Endodermal cell (in vitro differentiated cells): ENCODE data around the gene ZNF331. TPM values are rescaled to one million over a fixed set of nuclear protein-coding genes. Genes with fewer than 3 reads are reported as not detected.

ENCODE experiments used
- DNase-seq: peaks from one replicate; pipeline ENCODE4 v3.0.0-alpha.2; 2017
- H3K27ac ChIP-seq: 2 replicates; pipeline ENCODE4 v1.5.1; 2013; ENCODE audit warnings: mild to moderate bottlenecking, low read depth, low read length, moderate library complexity
- H3K27me3 ChIP-seq: 2 replicates; pipeline ENCODE4 v1.6.1; 2013; ENCODE audit warnings: mild to moderate bottlenecking, low read length, moderate library complexity; ENCODE audit not compliant: insufficient read depth, control insufficient read depth, poor library complexity, severe bottlenecking
- H3K36me3 ChIP-seq: 2 replicates; pipeline ENCODE4 v1.7.0; 2013; ENCODE audit warnings: mild to moderate bottlenecking, low read length, moderate library complexity; ENCODE audit not compliant: control insufficient read depth, insufficient read depth
- H3K4me1 ChIP-seq: one replicate; pipeline ENCODE4 v1.7.0; 2013; ENCODE audit warnings: low read length; ENCODE audit not compliant: control insufficient read depth, insufficient read depth
- H3K4me3 ChIP-seq: 2 replicates; pipeline ENCODE4 v1.5.1; 2013; ENCODE audit warnings: mild to moderate bottlenecking, low read length, moderate library complexity
- H3K9ac ChIP-seq: 2 replicates; pipeline ENCODE4 v1.6.1; 2013; ENCODE audit warnings: mild to moderate bottlenecking, low read length, moderate library complexity; ENCODE audit not compliant: poor library complexity, severe bottlenecking; ENCODE audit errors: extremely low read depth
- H3K9me3 ChIP-seq: 2 replicates; pipeline ENCODE4 v1.6.1; 2013; ENCODE audit warnings: mild to moderate bottlenecking, low read length, moderate library complexity; ENCODE audit not compliant: control insufficient read depth
- H3K27ac Mint-ChIP-seq: 2 replicates; pipeline ENCODE4 v1.8.0; 2020; ENCODE audit warnings: mixed read lengths
- H3K27me3 Mint-ChIP-seq: 2 replicates; pipeline ENCODE4 v1.8.0; 2021; ENCODE audit warnings: mild to moderate bottlenecking, mixed read lengths; ENCODE audit not compliant: insufficient read depth
- H3K36me3 Mint-ChIP-seq: 2 replicates; pipeline ENCODE4 v1.8.0; 2020; ENCODE audit warnings: low read depth, mixed read lengths
- H3K4me1 Mint-ChIP-seq: 2 replicates; pipeline ENCODE4 v1.8.0; 2020; ENCODE audit warnings: mixed read lengths
- H3K4me3 Mint-ChIP-seq: 2 replicates; pipeline ENCODE4 v1.8.0; 2020; ENCODE audit warnings: mild to moderate bottlenecking, moderate library complexity, mixed read lengths
- H3K9me3 Mint-ChIP-seq: 2 replicates; pipeline ENCODE4 v1.8.0; 2020; ENCODE audit warnings: mild to moderate bottlenecking, mixed read lengths
- CTCF ChIP-seq: fragments of 200-600 bp; sonication (generic); conservative IDR thresholded peaks from 2 replicates; pipeline ENCODE4 v1.5.0; 2021; ENCODE audit warnings: antibody characterized with exemption, mild to moderate bottlenecking
- WGBS, 2 experiments: methylation state at CpG; one replicate each; pipeline versions ENCODE4 v1.1.5 to v1.1.7; 2013; ENCODE audit warnings: missing lambda C conversion rate in 2 of 2, mixed read lengths in 1 of 2; ENCODE audit not compliant: insufficient coverage in 1 of 2, insufficient read length in 1 of 2; 5-methylcytosine and 5-hydroxymethylcytosine counted together
- total RNA-seq, 2 donors: library from RNA; stranded (reverse); fragmentation: NEBNext Ultra II Directional in 1 of 2; extraction: Animal tissue kit (Norgen Biotek cat#: 25700) in 1 of 2; gene quantifications; 2 replicates in 1 of 2; 3 replicates in 1 of 2; pipeline ENCODE4 v1.2.1, GENCODE V29; 2021

Gene ZNF331
- total RNA-seq, 2 donors from 2014 or later: 32.1 to 50.1 TPM

DNA sequence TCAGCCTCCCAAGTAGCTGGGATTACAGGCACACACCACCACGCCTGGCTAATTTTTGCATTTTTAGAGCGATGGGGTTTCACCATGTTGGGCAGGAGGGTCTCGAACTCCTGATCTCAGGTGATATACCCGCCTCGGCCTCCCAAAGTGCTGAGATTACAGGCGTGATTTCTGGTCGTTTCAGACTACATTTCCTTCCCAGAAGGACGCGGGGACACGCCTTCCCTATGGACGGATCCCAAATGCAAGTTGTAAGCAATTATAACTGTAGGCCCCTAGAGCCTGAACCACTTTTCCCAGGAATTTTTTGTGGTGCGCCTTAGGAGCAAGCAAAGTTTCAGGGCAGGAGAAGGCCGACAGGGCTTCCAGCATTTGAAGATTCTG, 17.8 kb upstream of the ZNF331 start:
- no peak for DNase-seq
- H3K36me3 Mint-ChIP-seq: peaks cover 31% of the 10 kb centered on the region
- Histone ChIP-seq H3K9ac (peak overlapping the region; percentile 44), H3K9me3 (peaks cover 4% of the 10 kb centered on the region), H3K27me3 (no peaks in the 10 kb centered on the region), H3K4me1 (no peaks in the 10 kb centered on the region), H3K36me3 (peaks cover 12% of the 10 kb centered on the region), H3K27ac (peak overlapping the region; percentile 16), H3K4me3 (peak overlapping the region; percentile 76)
- peaks cover 6% of the 10 kb centered on the region for H3K4me1 Mint-ChIP-seq
- peak overlapping the region; percentile 94 for H3K4me3 Mint-ChIP-seq
- peaks cover 14% of the 10 kb centered on the region for H3K9me3 Mint-ChIP-seq
- no peaks in the 10 kb centered on the region for H3K27me3 Mint-ChIP-seq
- peak overlapping the region; percentile 92 for H3K27ac Mint-ChIP-seq
- TF ChIP-seq CTCF: no peak
- 84 to 90% methylated on average over 10 to 13 of the region's 13 CpGs for WGBS, 2 experiments

GRCh38 chr19:53520547-53521372, 17.2 kb upstream of the ZNF331 start:
- no peaks in the 10 kb centered on the region for H3K4me1 ChIP-seq
- H3K27ac Mint-ChIP-seq: peak overlapping the region; percentile 97
- H3K27ac ChIP-seq: peak overlapping the region; percentile 16
- H3K9me3 Mint-ChIP-seq: peaks cover 20% of the 10 kb centered on the region
- no peaks in the 10 kb centered on the region for H3K27me3 ChIP-seq
- H3K36me3 ChIP-seq: peaks cover 14% of the 10 kb centered on the region
- H3K9ac ChIP-seq: peak overlapping the region; percentile 72
- H3K4me3 ChIP-seq: peak overlapping the region; percentile 96
- H3K9me3 ChIP-seq: peaks cover 10% of the 10 kb centered on the region
- H3K4me1 Mint-ChIP-seq: peaks cover 6% of the 10 kb centered on the region
- 2 to 3% methylated on average over 37 to 46 of the region's 46 CpGs for WGBS, 2 experiments
- no peaks in the 10 kb centered on the region for H3K27me3 Mint-ChIP-seq
- TF ChIP-seq CTCF: no peak
- H3K36me3 Mint-ChIP-seq: peaks cover 38% of the 10 kb centered on the region
- peak; percentile 99 for DNase-seq
- peak overlapping the region; percentile 94 for H3K4me3 Mint-ChIP-seq

- H3K36me3 ChIP-seq: peaks cover 20% of the 10 kb centered on the region
- WGBS, 2 experiments: 21 to 35% methylated on average over 15 to 33 of the region's 33 CpGs
- Mint-ChIP-seq H3K36me3 (peaks cover 43% of the 10 kb centered on the region), H3K27me3 (no peaks in the 10 kb centered on the region), H3K27ac (peak overlapping the region; percentile 97), H3K9me3 (peaks cover 27% of the 10 kb centered on the region), H3K4me3 (peak overlapping the region; percentile 94), H3K4me1 (peaks cover 6% of the 10 kb centered on the region)
- no peaks in the 10 kb centered on the region for H3K27me3 ChIP-seq
- H3K27ac ChIP-seq: no peak overlapping the region
- H3K4me3 ChIP-seq: peak overlapping the region; percentile 96
- DNase-seq: no peak
- no peaks in the 10 kb centered on the region for H3K4me1 ChIP-seq
- TF ChIP-seq CTCF: no peak
- H3K9ac ChIP-seq: peak overlapping the region; percentile 72
- peaks cover 16% of the 10 kb centered on the region for H3K9me3 ChIP-seq
These were observed 16.4 kb upstream of the ZNF331 start for GRCh38 chr19:53521373-53522202.
